Measurements from ENCODE around the gene HNMT. TPM values are rescaled to one million over a fixed set of nuclear protein-coding genes. Genes with fewer than 3 reads are reported as not detected.

Gene HNMT
- total RNA-seq, 4 donors from 2014 or later = 7.6 to 21.5 (median 8.8) TPM

DNA sequence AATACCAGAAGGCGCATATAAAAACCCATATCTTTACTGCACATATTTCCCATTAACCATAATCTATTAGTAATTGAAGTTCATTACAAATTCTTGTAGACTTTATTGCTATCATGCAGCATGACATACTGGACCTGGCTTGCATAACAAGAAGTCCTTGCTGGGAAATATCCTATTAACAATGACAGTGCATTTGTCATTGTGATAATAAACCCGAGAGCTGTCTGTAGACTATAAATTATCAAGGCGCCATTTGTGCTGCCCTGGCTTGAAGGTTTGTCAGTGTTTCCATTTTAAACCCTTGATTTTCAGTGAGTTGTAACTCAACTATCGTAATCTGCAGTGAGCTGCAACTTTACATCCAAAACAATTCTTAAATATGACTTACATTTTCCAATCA, 59.0 kb downstream of the HNMT start:
- intact Hi-C loops (cut with DNase I; ENCODE audit: low total_unique reads) (no loop called here), in situ Hi-C loops (cut with MboI; ENCODE audit: low sequenced_read_pairs in 4 of 4) (no loop called here)
- Histone ChIP-seq H3K4me3 (no peak overlapping the region), H3K36me3 (no peaks in the 10 kb centered on the region), H3K9me3 (no peaks in the 10 kb centered on the region), H3K4me1 (no peaks in the 10 kb centered on the region), H3K27me3 (no peaks in the 10 kb centered on the region), H3K27ac (no peak overlapping the region)
- TF ChIP-seq CTCF (IDR thresholded peaks at IDR 0.05 in 4 of 5, conservative IDR thresholded peaks at IDR 0.05 in 1 of 5) (no peak), POLR2A (IDR thresholded peaks at IDR 0.05) (no peak)
- DNase-seq = no peak
- no peak for ATAC-seq

DNA sequence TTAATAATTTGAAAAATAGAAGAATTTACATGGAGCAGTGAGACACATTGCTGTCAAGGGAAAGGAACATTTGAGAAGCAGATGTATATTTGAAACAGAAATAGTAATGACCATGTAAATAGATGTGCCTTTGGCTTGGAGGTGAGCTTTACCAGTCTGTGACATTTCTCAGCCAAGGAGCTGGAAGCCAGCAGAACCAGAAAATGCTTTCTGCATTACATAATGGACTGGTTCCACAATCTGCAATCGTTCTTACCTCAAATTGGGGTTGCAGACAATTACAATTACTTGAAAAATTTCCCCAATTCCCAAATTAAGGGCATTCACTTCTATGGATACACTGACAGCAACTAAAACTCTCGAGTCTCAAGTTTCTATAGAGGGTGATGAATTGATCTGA, 59.7 kb downstream of the HNMT start:
- ATAC-seq = no peak
- intact Hi-C loops (cut with DNase I; ENCODE audit: low total_unique reads) (no loop called here), in situ Hi-C loops (cut with MboI; ENCODE audit: low sequenced_read_pairs in 4 of 4) (no loop called here)
- Histone ChIP-seq H3K27me3 (no peaks in the 10 kb centered on the region), H3K4me3 (no peak overlapping the region), H3K27ac (no peak overlapping the region), H3K36me3 (no peaks in the 10 kb centered on the region), H3K4me1 (no peaks in the 10 kb centered on the region), H3K9me3 (no peaks in the 10 kb centered on the region)
- no peak for DNase-seq
- no peak for TF ChIP-seq CTCF (IDR thresholded peaks at IDR 0.05 in 4 of 5, conservative IDR thresholded peaks at IDR 0.05 in 1 of 5)
- TF ChIP-seq POLR2A (IDR thresholded peaks at IDR 0.05) = no peak

GRCh38 chr2:138026111-138027020, 62.1 kb downstream of the HNMT start:
- H3K27ac ChIP-seq = no peak overlapping the region
- H3K4me1 ChIP-seq = no peaks in the 10 kb centered on the region
- H3K4me3 ChIP-seq = no peak overlapping the region
- in situ Hi-C loops (cut with MboI; ENCODE audit: low sequenced_read_pairs in 4 of 4) = no loop called here
- H3K27me3 ChIP-seq = no peaks in the 10 kb centered on the region
- intact Hi-C loops (cut with DNase I; ENCODE audit: low total_unique reads) = no loop called here
- TF ChIP-seq POLR2A (IDR thresholded peaks at IDR 0.05) (no peak), CTCF (IDR thresholded peaks at IDR 0.05 in 4 of 5, conservative IDR thresholded peaks at IDR 0.05 in 1 of 5) (no peak)
- no peaks in the 10 kb centered on the region for H3K36me3 ChIP-seq
- H3K9me3 ChIP-seq = no peaks in the 10 kb centered on the region
- ATAC-seq = no peak
- DNase-seq = no peak

GRCh38 chr2:138028538-138028937, 64.3 kb downstream of the HNMT start:
- TF ChIP-seq POLR2A (IDR thresholded peaks at IDR 0.05) = no peak
- no peak for TF ChIP-seq CTCF (IDR thresholded peaks at IDR 0.05 in 4 of 5, conservative IDR thresholded peaks at IDR 0.05 in 1 of 5)

More at GRCh38 chr2:138028538-138028937, 64.3 kb downstream of the HNMT start:
- ATAC-seq (no peak), DNase-seq (no peak)
- no peak overlapping the region for H3K4me3 ChIP-seq
- intact Hi-C loops (cut with DNase I; ENCODE audit: low total_unique reads) = no loop called here
- H3K27me3 ChIP-seq = no peaks in the 10 kb centered on the region
- in situ Hi-C loops (cut with MboI; ENCODE audit: low sequenced_read_pairs in 4 of 4) = no loop called here
- no peaks in the 10 kb centered on the region for H3K36me3 ChIP-seq
- H3K9me3 ChIP-seq = no peaks in the 10 kb centered on the region
- no peak overlapping the region for H3K27ac ChIP-seq
- H3K4me1 ChIP-seq = no peaks in the 10 kb centered on the region

All from gastrocnemius medialis (tissue), 4 donors.